GM18508 (cell line): ENCODE data around the gene NRP1.

Experiments used
- ATAC-seq: cut with Tn5 transposase; IDR thresholded peaks from one replicate; pipeline ENCODE4 v1.9.1; 2021; ENCODE audit warnings: moderate number of reproducible peaks; ENCODE audit not compliant: insufficient read depth, unreplicated experiment

The NRP1 gene

DNA sequence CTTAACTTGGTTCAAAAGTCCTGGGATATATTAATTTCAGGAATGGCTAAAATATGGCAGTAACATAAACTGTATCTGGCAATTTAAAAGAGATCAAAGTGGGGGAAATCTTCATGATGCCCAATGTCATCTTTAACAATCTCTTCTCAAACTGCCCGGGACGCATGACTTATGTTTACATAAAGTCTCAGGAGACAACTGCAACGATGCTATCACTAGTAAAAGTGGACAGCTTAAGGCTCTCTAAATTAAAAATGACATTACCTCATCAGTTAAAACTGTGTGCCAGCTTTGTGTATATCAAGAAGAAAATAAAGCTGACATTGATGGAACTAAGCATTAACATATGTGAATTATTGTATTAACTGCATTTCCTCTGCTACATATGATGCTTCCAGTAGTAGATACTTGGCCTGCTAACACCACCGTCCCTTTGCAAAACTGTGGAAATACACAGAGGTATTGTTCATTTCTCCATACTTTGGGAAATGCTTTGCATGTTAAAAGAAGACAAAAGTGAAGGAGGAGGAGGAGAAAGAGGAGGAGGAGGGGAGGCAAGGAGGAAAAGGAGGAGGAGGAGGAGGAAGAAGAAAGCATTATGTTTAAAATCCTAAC, 62.4 kb downstream of the NRP1 start:
- no peak for ATAC-seq

DNA sequence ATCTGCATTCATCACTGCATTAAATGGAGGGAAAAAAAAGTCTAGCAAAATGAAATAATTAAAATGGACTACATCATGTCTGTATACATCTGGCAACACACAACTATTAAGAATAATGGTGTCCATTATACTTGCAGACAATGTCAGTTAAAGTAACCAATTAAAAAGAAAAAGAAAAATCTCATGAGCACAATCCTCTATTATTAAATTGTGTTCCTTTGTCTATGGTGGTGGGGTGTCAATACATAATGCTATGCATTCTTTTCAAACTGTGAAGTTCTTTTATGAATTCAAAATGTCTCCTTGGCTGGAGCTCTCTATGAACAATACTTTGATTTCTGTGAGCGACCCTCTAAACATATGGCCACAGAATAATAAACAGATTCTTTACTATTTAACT, 63.5 kb downstream of the NRP1 start:
- ATAC-seq, result no peak

DNA sequence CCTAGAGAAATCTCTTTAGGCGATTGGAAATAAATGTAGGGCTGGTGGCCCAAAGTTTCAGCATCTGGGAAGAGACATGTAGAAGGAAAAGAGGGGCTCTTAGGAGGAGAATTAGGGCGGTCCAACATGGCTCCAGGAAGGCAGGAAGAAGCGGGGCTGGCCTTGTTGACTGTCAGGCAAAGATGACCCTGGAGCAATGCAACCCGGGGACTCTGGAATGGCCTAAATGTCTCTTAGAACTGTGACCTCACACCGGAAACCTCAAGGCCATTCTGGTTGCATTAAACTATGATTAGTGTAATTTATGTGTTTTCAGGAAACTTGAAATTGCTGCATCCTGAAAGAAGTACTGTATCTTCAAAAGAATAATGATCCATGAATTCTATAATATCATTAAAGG, 66.8 kb downstream of the NRP1 start:
- no peak for ATAC-seq

DNA sequence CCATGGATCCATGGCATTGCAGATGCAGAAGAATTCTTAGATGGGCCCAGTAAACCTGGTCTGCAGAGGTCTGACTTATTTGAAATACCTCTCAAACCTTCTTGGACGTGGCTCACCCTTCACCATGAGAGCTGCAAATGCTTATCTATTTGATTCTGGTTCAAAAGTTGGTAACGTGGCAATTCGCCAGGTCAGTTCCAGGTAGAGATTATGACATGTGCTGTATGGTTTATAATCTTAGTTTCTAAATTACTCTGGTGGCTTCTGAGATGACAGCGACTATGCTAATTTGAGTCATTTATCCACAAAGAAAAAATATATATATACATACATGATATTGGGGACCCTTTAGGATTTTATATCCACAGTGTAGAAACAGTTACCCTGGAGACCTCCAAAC, 68.8 kb downstream of the NRP1 start:
- peak; percentile 68 for ATAC-seq

DNA sequence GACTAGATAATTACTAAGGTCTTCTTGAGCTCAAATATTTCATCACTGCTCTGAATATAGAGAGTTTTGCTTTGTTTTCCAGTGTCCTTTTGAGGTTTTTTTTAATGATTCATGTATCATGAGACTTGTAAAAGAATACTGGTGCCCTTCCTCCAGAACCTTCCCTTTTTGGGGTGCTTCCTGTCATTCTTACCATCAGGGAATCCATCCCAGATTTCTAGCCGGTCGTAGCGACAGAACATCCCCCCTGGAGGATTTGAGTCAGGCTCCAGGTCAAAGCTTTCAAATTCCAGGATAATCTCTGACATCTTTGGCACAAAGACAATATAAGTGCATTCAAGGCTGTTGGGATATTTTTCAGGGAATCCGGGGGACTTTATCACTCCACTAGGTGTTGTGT, 71.0 kb downstream of the NRP1 start:
- ATAC-seq, result no peak

DNA sequence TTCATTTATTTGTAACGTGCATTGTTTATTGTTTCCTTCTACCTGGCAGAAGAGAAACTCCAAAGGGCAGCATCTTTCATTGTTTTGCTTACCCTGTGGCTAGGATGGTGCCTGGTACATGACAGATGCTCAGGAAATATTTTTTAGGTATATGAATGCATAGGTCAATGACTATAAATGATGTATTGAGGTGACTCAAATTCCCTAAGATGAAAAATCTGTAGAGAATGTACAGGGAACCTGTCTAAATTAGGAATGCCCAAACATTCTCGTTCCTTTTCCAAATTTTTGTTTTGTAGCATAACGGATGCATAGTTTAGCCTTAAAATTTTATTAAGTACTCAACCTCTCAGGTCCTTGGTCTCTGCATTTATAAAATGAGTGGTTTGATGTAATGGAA, 71.6 kb downstream of the NRP1 start:
- ATAC-seq, result no peak

DNA sequence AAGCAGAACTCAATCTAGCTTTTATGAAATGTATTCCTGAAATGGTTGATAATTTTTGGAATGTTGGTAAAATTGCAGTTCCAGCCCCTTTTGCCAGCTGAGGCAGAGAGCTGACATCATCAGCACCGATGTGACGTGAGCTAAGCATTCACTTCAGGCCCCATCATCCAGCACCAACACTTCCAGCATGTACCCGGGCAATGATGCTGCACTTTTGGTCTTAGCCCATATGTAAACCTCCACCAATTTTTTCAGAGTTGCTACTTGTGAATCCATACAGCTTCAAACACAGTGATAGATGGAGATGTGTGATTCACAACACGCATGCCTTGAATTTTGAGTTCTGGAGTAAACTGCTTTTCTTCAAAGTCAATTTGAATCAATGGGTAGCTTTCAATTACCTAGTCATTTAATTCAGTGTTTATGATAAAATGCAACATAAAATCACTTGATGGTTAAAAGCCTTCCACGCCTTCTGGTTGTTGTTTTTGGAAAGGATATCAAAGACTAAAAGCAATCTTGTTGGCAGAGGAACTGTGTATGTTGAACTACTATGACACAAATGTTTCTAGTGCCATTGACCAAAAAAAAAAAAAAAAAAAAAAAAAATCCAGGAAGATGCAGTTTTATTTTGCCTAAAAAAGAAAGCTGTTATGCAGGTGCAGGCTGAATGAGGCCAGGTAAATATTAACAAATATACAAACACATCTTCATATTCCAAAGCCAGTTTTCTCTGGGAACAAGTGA, 73.9 kb downstream of the NRP1 start:
- ATAC-seq, result no peak

DNA sequence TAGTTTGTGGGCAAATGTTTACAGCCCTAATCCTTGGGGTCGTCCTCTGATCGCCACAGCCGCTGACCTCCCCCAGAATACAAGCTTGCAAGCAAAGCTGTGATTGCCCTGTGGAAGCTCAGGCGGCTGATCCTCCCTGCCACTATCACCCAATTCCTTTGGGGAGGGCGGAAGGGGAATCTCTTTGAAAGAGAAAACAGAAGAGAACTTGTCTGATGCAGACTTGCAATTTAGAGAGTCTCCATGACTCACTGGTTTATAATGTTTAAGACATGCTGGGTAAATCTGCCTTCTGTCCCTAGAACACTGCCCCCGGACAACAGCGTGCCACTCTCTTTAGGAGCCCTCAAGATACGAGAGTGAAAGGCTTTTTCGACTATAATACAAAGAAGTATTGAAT, 75.5 kb downstream of the NRP1 start:
- ATAC-seq, result no peak

DNA sequence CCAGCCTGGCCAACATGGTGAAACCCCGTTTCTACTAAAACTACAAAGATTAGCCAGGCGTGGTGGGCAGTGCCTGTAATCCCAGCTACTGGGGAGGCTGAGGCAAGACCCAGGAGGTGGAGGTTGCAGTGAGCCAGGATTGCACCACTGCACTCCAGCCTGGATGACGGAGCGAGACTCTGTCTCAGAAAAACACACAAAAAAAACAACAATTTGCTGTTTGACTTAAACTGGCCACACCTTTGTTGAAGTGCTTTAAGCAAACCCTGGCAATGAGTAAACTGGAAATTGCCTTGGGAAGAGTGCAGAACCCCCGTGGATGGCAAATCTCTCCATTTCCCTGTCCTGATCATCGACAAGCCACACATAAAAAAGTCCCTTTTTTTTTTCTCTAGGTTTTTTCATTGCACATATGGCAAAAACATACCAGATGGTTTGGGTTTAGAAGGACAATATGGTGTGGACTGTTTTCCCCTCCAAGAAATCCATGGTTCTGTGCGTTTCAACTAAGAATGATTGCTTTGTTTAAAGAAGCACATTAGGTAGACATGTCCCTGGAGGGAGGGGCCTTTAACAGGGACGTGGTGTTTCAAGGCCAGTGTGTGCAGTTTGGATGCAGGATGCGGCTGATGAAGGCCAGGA, 76.9 kb downstream of the NRP1 start:
- ATAC-seq, result no peak

DNA sequence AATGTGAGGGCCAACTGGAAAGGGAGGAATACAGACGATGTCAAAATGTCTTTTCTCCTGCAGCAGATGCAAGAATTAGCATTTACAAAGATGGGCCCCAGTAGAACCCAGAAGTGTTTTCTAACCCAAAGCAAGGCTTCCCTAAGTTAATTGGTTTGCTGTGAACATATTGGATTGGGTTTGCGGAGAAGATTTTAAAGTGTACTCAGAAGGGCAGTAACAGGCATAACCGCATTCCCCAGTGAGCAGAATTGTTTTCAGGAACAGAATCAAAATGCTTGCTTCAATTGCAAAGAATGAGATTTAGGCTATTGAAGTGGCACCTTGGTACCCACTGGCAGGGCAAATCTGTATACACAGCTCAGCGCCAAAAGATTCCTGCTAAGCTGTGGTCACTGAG, 78.0 kb downstream of the NRP1 start:
- no peak for ATAC-seq

DNA sequence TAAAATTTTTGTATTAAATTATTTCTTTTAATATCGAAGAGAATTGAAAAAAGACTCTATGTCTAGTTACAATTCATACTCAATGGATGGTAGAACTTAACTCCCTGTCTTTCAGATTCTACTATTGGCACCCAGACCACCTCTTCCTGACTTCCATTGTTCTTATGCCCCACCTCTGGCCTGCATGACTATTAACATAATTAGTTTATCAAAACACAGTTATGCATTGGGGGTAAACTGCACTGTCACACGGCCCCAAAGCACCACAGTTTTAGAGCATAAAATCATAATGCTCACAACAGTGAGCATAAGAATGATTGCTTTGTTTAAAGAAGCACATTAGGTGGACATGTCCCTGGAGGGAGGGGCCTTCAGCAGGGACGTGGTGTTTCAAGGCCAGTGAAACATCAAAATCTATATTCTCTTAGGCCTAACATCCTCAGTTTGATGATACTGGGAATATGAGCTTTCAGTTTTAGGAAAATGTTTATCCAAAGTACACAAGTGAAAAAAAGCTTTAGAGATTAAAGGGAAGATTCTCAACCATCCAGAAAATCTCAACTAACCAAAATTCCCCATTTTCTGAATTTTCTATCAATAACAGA, 79.8 kb downstream of the NRP1 start:
- no peak for ATAC-seq

DNA sequence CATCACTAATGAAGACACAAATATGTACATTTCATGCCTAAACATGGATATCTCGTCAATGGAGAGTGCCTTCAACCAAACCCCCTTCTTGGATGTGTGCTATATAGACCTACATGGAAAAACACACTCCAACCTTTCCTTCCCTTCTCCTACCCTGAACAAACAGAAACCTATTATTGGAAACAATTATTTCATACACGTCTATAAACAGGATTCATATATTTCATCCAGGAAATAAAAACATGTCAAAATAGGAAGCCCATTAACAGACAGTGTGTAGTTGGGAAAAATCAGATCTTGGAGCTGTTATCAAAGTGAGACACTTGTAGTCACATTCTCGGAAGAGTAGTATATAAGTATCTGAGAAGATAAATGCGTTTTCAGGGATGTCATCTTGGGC, 81.1 kb downstream of the NRP1 start:
- ATAC-seq, result no peak

DNA sequence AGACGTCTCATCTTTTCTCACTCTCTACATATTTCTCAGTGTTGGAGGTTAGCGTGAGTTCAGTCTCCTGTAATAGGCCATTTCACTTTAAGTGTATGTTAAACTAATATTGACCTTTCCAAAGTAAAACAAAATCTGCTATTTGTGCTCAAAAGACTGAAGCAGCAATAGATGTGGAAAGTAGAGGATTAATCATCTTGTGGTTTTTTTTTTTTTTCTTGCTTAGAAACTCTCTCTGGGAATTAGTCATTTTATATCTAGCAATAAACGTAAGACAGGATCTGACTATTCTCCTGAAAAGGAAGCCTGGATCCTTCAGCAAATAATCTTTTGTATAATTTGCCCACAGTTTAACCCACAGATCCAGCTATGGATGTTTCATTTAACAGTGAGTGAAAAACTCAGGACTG, 81.7 kb downstream of the NRP1 start:
- no peak for ATAC-seq

DNA sequence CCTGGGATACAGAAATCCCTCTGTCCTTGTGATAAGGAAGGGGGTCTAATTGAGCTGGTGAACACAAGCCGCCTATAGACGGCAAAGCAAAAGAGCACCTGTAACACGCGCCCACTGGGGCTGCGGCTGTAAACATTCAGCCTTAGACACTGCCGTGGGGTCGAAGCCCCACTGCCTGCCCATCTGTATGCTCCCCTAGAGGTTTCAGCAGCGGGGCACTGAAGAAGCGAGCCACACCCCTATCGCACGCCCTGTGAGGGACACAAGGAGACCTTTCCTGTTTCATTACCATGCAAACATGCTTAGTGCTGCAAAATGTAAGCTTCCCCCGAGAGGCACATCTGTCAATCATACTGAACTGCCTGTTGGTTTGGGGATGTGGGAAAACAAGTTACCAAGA, 82.1 kb downstream of the NRP1 start:
- ATAC-seq, result no peak

DNA sequence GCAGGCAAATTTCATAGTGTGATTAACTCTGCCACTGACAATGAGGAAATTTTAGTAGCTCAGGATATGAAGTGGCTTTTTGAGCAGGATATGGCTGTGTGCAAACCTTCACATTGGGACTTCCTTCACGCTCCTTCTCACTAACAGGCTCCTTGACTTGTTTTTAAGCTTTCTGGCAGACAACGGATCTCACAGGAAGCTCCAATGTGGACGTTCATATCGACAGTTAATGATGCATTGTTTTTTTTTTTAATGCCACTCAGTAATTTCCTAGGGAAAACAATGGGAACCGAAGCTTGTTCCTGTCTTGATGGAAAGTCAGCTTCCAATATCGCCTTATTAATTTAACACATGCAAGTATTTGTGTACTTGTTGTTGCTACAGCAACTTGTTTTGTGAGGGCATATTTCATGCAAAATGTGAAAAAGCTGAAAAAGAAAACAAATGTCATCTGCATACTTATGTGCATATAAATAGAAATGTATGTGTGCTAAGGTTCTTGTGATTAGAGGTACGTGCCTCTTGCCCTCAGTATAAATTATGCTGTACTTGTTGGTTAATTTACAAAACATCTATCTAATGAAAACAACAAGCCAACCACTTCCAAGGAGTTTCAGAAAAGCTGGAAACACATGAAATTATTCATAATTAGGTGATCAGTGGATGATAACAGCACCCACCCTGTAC, 84.7 kb downstream of the NRP1 start:
- ATAC-seq, result no peak

DNA sequence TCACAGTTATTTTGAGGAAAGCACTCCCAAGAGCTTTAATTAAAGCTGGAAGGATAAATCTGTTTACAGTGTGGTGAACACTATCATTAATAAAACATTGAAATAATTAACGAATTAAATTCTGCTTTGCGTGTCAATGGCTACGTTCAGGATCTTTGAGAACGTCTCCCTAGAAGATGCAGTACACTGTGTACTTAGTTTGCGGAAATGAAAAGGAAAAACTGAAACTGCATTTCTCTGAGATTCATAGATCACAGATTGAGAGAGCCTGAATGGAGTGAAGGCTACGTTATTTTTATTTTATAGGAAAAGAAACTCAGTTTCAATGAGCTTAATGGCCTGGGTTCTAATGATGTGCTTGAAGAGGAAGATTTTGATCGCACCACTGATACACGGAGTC, 85.3 kb downstream of the NRP1 start:
- ATAC-seq, result no peak

DNA sequence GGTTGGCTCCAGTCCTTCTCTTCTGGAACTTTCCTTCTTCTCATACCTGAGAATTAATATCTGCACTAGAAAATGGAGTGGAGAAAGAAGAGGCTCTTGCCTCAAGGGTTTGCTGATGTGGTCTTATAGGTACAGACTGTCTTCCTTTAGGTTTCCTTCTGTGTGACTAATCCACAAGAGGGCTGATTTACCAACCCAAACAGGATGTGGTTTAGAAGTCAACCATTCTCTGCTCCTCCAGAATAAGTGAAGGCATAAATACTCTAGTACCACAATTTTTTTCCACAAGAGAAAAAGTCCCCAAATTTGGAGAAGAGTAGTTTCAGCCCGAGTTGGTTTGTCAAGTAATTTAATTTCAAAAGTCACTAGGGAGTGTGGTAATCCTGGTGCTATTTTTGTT, 85.8 kb downstream of the NRP1 start:
- ATAC-seq, result peak; percentile 68

DNA sequence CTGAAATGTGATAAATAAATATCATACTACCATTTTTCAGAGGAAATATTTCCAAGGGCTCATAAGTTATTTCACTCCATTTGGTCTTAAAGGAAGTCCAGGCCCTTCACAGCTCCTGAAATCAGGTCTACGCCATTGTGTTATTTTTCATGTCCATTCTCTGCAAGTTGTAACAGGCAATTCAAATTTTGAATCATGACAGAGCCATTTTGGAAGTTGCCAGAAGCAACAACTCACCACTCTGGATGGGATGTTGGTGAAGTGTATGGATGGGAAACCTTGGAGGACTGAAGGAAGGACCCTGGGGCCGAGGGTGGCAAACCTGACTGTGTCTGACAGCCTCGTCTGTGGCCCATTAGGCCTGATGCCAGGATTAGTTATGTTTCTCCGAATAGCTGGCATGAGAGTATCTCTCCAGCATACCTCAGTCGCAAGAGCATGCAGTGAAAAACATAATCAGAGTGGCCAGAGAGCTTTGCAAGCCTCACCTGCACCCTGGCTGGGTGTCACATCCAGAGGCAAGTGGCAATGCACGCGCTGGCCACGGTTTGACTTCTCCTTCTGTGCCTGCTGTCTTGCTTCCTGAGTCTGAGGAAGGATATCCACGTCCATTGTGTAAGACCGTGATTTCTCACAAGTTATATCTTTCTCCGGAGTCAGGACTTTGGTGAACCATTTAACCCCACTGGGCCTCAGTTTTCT, 87.1 kb downstream of the NRP1 start:
- no peak for ATAC-seq

DNA sequence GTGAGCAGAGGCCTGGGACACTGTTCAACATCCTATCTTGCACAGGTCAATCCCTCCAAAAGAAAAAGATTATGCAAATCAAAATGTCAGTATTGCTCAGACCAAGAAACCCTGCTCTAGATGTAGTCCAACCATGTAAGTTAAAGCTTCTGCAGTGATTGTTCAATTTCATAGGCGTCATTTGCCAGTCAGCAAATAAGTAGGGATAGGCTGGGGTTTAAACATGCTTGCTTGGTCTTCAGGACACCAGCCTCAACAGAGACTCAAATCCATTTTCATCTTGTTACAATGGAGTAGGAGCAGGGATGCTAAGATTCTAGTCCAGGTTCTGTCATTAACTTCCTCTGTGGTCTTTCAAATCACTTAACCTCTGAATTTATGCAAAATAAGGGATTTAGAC, 89.1 kb downstream of the NRP1 start:
- ATAC-seq, result no peak

DNA sequence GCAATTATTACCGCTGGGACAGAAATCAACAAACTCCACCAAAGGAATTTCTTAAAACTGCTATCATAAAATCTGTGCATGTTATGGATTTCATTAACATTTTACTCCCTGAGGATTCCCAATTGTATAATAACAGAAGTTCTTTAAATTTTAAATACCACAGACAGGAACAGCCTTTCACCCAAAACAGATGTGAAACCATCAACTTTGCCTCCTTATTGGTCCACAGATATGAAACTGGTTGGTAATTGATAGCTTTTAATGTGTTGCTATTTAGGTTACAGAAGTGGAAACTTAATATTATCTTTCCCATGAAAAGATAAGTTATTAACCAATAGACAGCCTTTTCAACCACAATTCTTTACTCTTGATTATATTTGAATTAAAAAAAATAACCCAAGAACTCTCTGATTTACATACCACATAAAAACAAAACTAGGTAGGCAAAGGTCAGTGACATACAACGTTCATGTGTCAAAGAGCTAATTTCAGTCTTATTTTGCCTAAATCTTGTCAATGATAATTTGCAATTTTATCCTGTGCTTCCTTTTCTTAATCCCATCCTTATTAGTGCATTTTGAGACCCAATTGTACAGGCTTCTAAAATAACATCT, 90.0 kb downstream of the NRP1 start:
- no peak for ATAC-seq
